ENCODE results near the gene NRM.
"Not testable (repeated sequence)": the region's sequence is repeated elsewhere in the genome, so short reads cannot be mapped to it uniquely, and the experiment has no call there.

Gene NRM

DNA sequence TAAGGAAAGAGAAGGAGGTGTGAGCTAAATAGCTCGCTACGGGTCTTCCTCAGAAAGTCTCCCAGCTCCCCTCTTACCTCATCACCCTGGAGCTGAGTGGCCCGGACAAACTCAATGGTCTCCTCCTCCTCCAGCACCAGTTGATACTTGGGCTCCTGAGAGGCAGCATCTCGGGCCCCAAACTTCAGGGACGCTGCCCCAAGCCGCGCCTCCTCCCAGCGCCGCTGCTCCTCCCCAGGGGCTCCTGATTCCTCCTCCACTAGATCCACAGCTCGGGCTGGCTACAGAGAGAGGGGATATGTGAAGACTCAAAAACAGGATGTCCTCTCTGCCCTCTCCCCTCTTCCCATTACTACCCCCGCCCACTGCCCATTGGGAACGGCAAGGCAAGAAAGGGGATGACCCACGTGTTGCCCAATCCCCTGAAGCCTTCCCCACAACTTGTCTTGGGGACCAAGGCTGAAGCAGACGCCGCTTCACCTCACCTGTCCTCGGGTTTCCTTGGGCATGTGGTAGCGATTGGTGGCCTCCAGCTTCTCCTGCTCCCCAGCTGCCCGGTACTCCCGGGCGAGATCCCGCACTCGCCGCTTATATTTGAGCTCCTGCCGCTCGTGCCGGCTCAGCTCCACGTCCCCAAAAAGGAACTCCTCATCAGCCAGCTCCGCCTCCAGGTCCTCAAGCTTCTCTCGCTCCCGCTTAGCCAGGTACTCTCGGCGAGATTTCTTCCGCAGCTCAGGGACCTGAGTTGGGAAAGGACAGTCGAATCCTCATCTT is 25.6 kb downstream of the NRM start:
- DNase-seq = no peak

DNA sequence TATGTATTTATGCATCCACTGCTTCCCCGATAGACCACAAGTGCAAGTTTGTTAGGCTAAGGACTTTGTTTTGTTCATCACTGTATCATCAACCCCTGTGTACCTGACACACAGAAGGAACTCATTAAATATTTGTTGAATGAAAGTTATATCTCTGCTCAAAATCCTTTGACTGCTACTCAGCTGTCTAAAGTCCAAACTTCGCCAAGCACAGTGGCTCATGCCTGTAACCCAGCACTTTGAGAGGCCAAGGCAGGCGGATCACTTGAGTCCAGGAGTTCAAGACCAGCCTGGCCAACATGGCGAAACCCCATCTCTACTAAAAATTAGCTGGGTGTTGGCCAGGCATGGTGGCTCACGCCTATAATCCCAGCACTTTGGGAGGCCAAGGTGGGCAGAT is 32.9 kb downstream of the NRM start:
- not testable (repeated sequence) for DNase-seq

DNA sequence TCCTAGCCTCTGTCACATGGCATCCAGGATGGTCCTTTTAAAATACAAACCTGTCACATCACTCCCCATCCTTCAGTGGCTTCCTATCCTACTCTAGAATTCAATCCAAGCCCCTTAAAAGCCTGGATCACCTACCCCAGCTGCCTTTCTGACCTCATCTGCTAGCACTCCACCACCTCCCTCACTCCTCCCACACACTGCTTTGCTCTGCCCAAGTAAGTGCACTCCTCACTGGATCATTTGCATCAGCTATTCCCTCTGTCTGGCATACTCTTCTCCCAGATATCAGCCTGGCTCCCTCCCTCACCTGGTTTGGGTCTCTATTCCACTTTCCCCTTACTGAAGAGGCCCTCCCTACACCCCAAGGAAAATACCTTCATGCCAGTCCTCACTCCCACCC is 33.3 kb downstream of the NRM start:
- no peak for DNase-seq

DNA sequence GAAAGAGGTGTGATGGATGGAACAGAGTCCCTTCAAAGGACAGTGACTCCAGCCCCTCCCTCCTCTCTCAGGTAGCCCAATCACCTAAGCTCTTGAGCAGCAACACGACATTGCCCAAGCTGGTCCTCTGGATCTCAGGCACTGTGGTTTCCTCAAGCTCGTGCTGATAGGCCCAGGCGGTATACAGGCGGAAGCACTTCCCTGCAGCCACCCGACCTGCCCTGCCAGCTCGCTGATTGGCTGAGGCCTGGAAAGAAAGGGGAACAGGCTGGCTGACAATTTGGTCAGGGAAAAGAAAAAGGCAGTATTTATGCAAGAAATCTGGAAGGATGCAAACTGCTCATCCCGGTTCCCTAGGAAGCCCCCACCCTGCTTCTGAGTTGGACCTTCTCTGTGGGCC is 34.3 kb downstream of the NRM start:
- DNase-seq = no peak

DNA sequence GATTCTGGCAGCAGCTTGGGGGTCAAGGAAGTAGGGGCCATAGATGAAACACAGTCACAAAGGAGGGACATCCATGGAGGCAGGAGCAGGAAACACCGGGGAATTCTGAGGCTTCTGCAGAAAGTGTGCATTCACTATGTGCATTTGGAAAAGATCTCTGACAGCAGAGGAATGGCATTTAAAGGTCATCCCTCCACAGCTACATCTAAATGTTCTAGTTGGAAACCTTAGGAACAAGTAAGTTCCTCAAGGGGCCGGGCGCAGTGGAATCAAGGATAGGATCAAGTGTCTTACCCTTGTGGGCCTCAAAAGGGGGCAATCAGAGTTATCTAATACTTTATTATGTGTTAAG is 35.1 kb downstream of the NRM start:
- DNase-seq = no peak

DNA sequence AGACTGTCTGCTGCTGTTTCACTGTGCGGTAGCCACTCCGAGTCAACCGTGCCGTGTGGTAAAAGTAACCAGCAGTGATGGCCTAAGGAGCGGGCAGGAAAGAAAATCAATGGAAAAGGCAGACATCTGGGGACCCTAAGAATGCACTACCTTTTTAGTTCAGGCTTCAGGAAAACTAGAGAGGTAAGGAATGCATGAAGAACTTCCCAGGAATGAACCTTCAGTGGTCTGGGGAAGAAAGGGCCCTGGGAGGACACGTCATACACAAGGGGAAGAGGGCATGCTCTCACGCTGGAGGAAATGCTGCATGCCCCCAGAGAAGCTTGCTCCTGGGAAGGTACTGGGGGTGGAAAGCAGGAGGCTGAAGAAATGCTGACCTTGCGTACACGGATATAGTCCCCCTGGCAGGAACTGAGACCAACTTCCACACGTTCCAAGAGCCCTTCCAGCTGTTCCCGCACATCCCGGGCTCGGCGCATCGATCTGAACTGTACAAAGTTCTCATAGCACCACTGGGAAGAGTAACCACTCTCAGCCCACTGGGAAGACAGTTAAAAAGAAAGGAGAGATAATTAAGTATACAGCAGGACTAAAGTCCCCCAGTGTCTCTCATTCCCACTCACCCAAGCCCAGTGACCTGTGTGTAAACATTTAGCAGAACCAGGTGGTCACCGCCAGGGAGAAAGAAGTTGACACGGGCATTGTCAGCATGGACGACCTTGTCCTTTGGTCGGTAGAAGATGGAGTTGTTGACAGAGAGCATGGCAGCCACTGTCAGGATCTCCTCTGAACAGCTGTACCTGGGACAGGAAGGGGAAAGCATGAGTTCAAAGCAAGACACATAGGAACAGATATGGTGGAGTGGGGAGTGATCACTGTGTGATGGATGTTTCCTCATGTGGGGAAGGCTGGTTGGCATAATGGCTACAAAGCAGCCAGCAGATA is 35.7 kb downstream of the NRM start:
- DNase-seq = no peak

DNA sequence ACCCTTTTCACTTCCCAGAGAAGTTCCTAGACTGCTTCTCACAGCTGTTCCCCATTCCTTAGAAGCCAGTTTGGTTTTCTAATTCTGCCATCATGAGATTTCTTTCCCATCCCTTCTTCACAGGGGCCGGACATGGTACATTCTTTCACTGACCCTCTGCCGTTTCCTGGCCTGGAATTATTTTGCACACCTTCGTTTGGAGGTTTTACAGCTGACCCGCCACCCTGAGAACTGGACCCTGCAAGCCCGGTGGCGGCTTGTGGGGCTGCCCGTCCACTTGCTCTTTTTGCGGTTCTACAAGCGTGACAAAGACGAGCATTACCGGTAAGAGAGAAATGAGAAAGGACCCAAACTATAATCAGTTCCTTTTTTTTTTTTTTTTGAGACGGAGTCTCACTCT is 39.6 kb downstream of the NRM start:
- no peak for DNase-seq

DNA sequence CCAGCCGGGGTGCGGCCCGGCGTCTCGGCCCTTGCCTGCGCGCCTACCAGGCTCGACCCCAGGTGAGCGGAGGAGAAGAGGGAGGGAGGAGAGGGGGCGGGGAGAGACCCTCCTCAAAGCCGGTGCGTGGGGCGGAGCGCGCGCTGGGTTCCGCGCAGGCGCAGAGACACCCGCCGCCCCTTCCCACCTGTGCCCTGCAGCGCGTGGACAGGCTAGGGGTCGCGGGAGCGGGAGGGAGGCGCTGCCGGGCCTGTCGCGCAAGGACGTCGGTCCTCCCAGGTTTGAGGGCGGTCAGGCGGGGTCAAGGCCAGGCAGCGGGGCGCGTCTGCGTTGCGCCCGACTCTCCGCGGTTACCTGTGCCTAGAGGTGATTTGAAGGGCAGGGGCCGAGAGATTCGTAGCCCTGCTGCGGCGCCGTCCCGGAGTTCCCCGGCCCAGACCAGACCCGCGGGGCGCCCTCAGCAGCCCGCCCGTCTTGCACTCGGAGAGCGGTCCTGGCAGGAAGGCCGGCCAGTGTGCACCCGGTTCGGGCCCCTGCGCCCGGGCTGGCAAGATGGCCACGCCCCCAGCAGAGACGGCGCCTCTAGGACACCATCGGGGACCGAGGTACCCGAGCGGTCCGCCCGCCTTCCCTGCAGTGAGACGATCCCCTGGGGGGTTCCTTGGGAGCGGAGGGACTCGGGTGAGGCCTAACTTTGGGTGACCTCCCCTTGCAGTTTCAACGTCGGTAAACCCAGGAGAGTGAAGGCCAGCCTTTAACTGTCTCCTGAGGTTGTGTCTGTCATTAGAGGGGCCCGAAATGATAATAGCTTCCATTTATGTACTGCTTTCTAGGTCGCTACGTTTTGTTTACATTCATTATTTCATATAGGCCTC is 43.3 kb downstream of the NRM start:
- peak; percentile 71 for DNase-seq

DNA sequence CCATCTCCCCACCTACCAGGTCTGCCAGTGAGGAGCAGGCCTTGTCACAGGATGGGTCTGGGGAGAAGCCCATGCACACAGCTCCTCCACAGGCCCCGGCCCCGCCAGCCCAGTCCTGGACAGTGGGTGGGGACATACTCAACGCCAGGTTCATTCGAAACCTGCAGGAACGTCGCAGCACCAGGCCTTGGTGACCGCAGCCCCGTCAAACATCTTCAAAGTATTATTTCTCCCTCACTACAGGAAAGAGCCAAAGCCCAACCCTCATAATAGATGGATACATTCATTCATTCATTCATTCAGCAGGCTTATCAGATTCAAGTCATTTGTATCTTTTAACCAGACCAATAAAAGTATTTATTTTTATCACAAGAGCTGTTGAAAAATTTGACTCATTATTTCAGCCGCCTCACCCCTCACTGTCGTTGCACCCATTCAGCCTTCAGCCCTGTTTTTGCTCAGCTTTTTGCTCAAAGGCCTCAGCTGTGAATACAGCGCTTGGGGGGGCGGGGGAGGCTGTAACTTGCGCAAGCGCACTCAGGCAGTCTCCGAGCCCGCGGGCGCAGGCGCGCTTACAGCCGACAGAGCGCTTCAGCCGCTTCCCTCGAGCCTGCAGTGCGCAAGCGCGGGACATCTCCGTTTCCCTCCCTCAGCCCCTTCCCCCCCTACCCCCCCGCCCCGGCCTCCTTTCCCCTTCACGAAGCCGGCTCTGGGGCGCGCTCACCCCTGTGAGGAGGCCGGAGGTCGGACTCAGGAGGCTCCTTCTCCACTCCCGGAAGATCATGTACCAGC is 44.1 kb downstream of the NRM start, which contains the start of gene C6orf136:
Gene C6orf136 (plus strand): TSS at position 684 of the 792 bp plus-strand sequence. CDS start 99 bp downstream, at position 783.
- DNase-seq = peak; percentile 93

DNA sequence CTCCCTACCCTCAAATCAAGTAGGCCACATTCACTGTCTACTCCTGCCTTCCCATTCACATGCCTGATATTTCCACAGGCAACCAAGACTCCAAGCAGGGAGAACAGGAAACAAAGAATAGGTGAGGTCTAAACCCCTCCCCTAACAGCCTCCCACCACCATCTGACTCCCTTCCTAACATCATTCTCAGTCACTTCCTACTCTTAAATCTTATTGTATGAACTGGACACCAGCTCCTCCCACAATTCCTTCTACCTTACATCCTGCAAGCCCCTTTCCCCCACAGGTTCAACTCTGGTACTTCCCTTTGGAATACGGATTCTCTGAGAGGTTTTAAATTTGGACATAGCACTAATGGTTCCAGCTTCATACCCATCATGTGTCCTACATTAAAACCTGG is 44.8 kb downstream of the NRM start:
- no peak for DNase-seq

DNA sequence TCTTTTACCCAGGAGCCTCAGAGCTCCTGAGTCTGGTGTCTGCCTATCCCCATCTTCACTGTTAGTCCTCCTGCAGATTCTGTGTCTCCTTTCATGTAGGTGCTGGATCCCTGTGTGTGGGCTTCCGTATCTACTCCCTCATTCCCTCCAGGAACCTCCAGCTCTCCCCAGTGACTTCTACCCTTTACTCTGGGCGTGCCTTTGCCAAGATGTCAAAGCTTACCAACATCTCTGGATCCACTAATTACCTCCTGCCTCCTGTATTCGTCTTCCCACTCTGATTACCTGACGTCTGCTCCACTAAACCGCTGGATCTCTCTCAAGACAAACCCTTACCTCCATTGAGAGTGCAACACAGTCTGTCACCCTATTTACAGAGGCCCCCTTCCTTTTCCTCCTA is 46.0 kb downstream of the NRM start:
- no peak for DNase-seq

DNA sequence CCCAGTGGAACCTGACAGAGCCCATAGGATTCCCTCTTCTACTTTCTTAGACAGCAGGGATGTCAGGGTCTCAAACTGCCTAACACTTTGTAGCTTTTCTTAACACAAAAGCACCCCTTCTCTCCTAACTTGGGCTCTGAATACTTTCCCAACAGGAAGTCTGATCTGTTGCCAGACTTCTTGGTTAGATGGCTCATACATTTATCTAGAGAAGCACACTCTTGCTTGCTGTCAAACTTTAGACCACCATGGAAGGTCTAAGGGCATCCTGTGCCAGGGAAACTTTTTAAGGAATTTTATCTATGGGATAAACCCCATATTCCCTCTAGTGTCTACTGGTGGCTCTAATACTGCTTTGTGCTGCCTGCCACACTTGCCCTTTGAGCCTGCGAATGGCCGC is 47.1 kb downstream of the NRM start:
- DNase-seq = no peak

DNA sequence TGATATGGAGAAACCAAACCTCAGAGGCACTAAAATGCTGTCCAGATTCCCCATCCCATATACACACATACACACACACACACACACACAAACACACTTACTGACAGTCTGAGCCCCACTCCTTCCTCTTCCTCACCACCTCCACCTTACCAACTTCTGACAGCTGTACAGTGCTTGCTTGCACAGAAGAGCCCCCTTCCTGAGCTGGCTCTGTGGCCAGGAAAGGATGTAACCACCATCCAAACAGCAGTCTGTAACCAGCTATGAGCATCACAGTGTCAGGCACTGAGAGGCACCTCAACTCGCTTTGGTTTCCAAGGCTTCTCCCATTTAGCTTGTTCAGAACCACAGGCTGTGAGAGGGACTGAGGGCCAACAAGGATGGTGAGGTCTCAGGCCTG is 49.7 kb downstream of the NRM start:
- no peak for DNase-seq

DNA sequence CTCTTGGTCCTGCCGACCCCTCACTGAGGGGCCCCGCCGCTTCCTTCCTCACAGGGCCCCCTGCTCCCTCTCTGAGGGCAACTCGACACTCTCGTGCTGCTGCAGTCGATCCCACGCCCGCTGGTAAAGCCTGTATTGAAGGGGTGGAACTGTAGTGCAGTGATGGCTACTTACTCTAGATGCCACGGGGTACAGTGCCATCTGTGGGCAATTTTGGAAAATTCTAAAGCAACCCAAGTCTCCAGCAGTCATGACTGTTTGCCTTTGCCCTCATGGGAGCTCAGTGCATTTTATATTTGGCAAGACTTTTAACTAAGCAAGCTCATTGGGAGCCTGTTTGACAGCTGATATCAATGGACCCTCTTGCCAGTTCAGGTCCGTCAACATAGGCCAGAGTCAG is 50.3 kb downstream of the NRM start:
- DNase-seq = no peak
